HepG2 (cell line): Measurements from ENCODE around the gene ZNF653. TPM values are rescaled to one million over a fixed set of nuclear protein-coding genes. Genes with fewer than 3 reads are reported as not detected.

Experiments used
- ATF1 ChIP-seq: IDR thresholded peaks from 2 replicates; pipeline ENCODE4 v1.6.1; 2016; ENCODE audit warnings: mild to moderate bottlenecking, control low read depth
- CAMTA2 ChIP-seq: sonication (generic); formaldehyde crosslinking; IDR thresholded peaks from 2 replicates; pipeline ENCODE4 v1.4.0; 2020; ENCODE audit warnings: mild to moderate bottlenecking, missing genetic modification reagents, borderline replicate concordance
- CHCHD3 ChIP-seq: sonication (generic); formaldehyde crosslinking; IDR thresholded peaks from 2 replicates; pipeline ENCODE4 v1.8.0; 2022; ENCODE audit warnings: mild to moderate bottlenecking, missing genetic modification reagents, moderate library complexity
- GATAD2A ChIP-seq: IDR thresholded peaks from 2 replicates; pipeline ENCODE4 v1.6.1; 2016
- HHEX ChIP-seq: IDR thresholded peaks from 2 replicates; pipeline ENCODE4 v1.6.1; 2016; ENCODE audit warnings: control low read depth
- HNF4G ChIP-seq, 2 experiments: sonication (generic) in 1 of 2; formaldehyde crosslinking in 1 of 2; IDR thresholded peaks; 2 replicates each; pipeline versions ENCODE4 v1.4.0 to v1.6.1; 2011 to 2020; ENCODE audit warnings: borderline replicate concordance in 2 of 2, low read depth in 2 of 2, mild to moderate bottlenecking in 2 of 2, low read length in 1 of 2, missing genetic modification reagents in 1 of 2, moderate library complexity in 1 of 2
- RBAK ChIP-seq: sonication (generic); formaldehyde crosslinking; IDR thresholded peaks from 2 replicates; pipeline ENCODE4 v1.5.1; 2020; ENCODE audit warnings: mild to moderate bottlenecking, missing genetic modification reagents
- SATB2 ChIP-seq: sonication (generic); formaldehyde crosslinking; IDR thresholded peaks from 2 replicates; pipeline ENCODE4 v1.5.0; 2020; ENCODE audit warnings: missing genetic modification reagents
- TRIM22 ChIP-seq: fragments of 450-650 bp; IDR thresholded peaks from 2 replicates; pipeline ENCODE4 v1.6.1; 2017
- ZBTB3 ChIP-seq: sonication (generic); formaldehyde crosslinking; IDR thresholded peaks from 2 replicates; pipeline ENCODE4 v1.4.0; 2020; ENCODE audit warnings: low read depth, mild to moderate bottlenecking, moderate library complexity, missing genetic modification reagents, borderline replicate concordance
- ZBTB7B ChIP-seq: sonication (generic); formaldehyde crosslinking; IDR thresholded peaks from 2 replicates; pipeline ENCODE4 v1.4.0; 2020; ENCODE audit warnings: missing genetic modification reagents
- ZKSCAN8 ChIP-seq: IDR thresholded peaks from 2 replicates; pipeline ENCODE4 v1.6.1; 2016; ENCODE audit warnings: borderline replicate concordance, missing genetic modification reagents, missing compliant biosample characterization
- ZNF10 ChIP-seq: sonication (generic); formaldehyde crosslinking; IDR thresholded peaks from 2 replicates; pipeline ENCODE4 v1.4.0; 2020; ENCODE audit warnings: mild to moderate bottlenecking, low read depth, missing genetic modification reagents, borderline replicate concordance
- ZNF251 ChIP-seq: sonication (generic); formaldehyde crosslinking; IDR thresholded peaks from 2 replicates; pipeline ENCODE4 v1.9.0; 2021; ENCODE audit warnings: mild to moderate bottlenecking, missing genetic modification reagents
- polyA plus RNA-seq, 8 experiments: library from polyadenylated mRNA; depleted of rRNA in 3 of 8; stranded (reverse) in 7 of 8; unstranded in 1 of 8; fragments of >200 nt; fragmentation: Illumina TruSeq in 4 of 8; extraction: Trizol in 4 of 8; gene quantifications; 2 replicates each; pipeline versions ENCODE4 v1.2.1 to v1.2.3, GENCODE V29; 2011 to 2016; ENCODE audit warnings: low read depth in 4 of 8, missing spikeins in 1 of 8, mixed read lengths in 1 of 8; ENCODE audit not compliant: insufficient read depth in 1 of 8
- total RNA-seq, 5 experiments: library from RNA; depleted of rRNA; stranded (reverse); fragments of >200 nt; fragmentation: Illumina TruSeq; extraction: Trizol; gene quantifications; 2 replicates each; pipeline ENCODE4 v1.2.3, GENCODE V29; 2016; ENCODE audit warnings: low read depth in 1 of 5
- TF ChIP-seq, protein P1 (sequence below): sonication (generic); formaldehyde crosslinking; IDR thresholded peaks from 2 replicates; pipeline ENCODE4 v1.4.0; 2020; ENCODE audit warnings: missing genetic modification reagents
- TF ChIP-seq, protein P2 (sequence below): IDR thresholded peaks from 2 replicates; pipeline ENCODE4 v1.4.0; 2020; ENCODE audit warnings: mild to moderate bottlenecking, missing genetic modification reagents

The ZNF653 gene
- total and polyA plus RNA-seq, 2 of the 13 experiments (the other 11 are each of a cell fraction or from before 2014, with no cell fraction given), result 4.7 to 7.1 TPM

DNA sequence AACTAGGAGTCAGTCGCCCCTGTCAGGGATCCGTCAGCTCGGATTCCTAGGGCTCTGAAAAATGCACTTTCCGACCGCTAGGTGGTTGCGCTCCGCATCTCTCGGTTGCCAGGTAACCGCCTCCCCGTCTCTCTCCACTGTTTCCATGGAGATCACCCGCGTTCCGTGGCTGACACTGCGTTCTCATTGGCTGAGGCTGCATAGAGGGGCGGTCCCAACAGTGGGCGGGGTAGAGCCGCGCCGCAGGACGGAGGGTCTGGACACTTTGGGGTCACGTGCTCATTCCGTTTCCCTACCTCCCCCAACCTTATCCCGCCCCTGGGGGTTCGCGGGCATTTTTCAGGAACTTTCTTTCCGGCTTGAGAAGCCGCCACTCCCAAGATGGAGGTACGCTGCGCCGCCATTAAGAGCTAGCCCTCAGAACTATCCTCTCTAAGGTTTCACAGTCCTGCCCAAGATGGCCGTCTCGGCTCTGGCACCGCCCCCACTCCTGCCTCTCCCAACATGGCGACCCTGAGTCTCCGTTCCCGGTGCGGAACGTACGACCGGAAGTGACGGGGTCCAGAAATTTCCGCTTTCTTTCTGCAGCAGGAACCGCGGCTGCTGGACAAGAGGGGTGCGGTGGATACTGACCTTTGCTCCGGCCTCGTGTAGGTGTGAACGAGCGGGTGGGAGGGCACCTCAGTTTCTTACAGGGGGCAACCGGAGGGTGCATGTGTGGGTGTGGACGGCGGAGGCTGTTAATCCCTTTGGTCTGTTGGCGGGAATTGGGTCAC is 70.4 kb downstream of the ZNF653 start, which contains the start of the genes ODAD3 and PRKCSH (continued):
- no peak for TF ChIP-seq RBAK
- no peak for TF ChIP-seq CAMTA2 (CRISPR knock-in tag)
- TF ChIP-seq ZBTB7B, result 0 out of 2 replicates have a peak, but pooled peaks have one; percentile 49
- TF ChIP-seq ZBTB3 (CRISPR knock-in tag), result no peak
- TF ChIP-seq HHEX, result no peak
- no peak; the same call in 1 of the 2 replicates for TF ChIP-seq GATAD2A (CRISPR knock-in tag)
- no peak for TF ChIP-seq SATB2 (CRISPR knock-in tag)
- TF ChIP-seq TRIM22, result no peak
- peak; percentile 96 for TF ChIP-seq HNF4G (IDR thresholded peaks at IDR 0.05; ENCODE audit: borderline replicate concordance, low read depth, low read length)
- TF ChIP-seq HNF4G (CRISPR knock-in tag; IDR thresholded peaks at IDR 0.05; ENCODE audit: borderline replicate concordance, low read depth), result peak; percentile 85; the same call in 1 of the 2 replicates
- no peak for TF ChIP-seq ZNF251
- TF ChIP-seq ZNF10 (CRISPR knock-in tag), result no peak
- TF ChIP-seq ZKSCAN8 (CRISPR knock-in tag), result no peak
- TF ChIP-seq, protein P1, sequence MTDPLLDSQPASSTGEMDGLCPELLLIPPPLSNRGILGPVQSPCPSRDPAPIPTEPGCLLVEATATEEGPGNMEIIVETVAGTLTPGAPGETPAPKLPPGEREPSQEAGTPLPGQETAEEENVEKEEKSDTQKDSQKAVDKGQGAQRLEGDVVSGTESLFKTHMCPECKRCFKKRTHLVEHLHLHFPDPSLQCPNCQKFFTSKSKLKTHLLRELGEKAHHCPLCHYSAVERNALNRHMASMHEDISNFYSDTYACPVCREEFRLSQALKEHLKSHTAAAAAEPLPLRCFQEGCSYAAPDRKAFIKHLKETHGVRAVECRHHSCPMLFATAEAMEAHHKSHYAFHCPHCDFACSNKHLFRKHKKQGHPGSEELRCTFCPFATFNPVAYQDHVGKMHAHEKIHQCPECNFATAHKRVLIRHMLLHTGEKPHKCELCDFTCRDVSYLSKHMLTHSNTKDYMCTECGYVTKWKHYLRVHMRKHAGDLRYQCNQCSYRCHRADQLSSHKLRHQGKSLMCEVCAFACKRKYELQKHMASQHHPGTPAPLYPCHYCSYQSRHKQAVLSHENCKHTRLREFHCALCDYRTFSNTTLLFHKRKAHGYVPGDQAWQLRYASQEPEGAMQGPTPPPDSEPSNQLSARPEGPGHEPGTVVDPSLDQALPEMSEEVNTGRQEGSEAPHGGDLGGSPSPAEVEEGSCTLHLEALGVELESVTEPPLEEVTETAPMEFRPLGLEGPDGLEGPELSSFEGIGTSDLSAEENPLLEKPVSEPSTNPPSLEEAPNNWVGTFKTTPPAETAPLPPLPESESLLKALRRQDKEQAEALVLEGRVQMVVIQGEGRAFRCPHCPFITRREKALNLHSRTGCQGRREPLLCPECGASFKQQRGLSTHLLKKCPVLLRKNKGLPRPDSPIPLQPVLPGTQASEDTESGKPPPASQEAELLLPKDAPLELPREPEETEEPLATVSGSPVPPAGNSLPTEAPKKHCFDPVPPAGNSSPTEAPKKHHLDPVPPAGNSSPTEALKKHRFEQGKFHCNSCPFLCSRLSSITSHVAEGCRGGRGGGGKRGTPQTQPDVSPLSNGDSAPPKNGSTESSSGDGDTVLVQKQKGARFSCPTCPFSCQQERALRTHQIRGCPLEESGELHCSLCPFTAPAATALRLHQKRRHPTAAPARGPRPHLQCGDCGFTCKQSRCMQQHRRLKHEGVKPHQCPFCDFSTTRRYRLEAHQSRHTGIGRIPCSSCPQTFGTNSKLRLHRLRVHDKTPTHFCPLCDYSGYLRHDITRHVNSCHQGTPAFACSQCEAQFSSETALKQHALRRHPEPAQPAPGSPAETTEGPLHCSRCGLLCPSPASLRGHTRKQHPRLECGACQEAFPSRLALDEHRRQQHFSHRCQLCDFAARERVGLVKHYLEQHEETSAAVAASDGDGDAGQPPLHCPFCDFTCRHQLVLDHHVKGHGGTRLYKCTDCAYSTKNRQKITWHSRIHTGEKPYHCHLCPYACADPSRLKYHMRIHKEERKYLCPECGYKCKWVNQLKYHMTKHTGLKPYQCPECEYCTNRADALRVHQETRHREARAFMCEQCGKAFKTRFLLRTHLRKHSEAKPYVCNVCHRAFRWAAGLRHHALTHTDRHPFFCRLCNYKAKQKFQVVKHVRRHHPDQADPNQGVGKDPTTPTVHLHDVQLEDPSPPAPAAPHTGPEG, result no peak
- TF ChIP-seq, protein P2, sequence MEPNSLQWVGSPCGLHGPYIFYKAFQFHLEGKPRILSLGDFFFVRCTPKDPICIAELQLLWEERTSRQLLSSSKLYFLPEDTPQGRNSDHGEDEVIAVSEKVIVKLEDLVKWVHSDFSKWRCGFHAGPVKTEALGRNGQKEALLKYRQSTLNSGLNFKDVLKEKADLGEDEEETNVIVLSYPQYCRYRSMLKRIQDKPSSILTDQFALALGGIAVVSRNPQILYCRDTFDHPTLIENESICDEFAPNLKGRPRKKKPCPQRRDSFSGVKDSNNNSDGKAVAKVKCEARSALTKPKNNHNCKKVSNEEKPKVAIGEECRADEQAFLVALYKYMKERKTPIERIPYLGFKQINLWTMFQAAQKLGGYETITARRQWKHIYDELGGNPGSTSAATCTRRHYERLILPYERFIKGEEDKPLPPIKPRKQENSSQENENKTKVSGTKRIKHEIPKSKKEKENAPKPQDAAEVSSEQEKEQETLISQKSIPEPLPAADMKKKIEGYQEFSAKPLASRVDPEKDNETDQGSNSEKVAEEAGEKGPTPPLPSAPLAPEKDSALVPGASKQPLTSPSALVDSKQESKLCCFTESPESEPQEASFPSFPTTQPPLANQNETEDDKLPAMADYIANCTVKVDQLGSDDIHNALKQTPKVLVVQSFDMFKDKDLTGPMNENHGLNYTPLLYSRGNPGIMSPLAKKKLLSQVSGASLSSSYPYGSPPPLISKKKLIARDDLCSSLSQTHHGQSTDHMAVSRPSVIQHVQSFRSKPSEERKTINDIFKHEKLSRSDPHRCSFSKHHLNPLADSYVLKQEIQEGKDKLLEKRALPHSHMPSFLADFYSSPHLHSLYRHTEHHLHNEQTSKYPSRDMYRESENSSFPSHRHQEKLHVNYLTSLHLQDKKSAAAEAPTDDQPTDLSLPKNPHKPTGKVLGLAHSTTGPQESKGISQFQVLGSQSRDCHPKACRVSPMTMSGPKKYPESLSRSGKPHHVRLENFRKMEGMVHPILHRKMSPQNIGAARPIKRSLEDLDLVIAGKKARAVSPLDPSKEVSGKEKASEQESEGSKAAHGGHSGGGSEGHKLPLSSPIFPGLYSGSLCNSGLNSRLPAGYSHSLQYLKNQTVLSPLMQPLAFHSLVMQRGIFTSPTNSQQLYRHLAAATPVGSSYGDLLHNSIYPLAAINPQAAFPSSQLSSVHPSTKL (CRISPR knock-in tag), result peak; percentile 44; the same call in 1 of the 2 replicates
- peak; percentile 94 for TF ChIP-seq ATF1
- no peak for TF ChIP-seq CHCHD3
